ENCODE data around the gene UST.
"Not testable (repeated sequence)": the region's sequence is repeated elsewhere in the genome, so short reads cannot be mapped to it uniquely, and the experiment has no call there.

The UST gene

GRCh38 chr6:148898376-148899014, 151.7 kb downstream of the UST start:
- DNase-seq (ENCODE audit: low read depth in 2 of 2), result no peak

GRCh38 chr6:148904896-148905870, 158.4 kb downstream of the UST start:
- DNase-seq (ENCODE audit: low read depth in 2 of 2), result no peak

GRCh38 chr6:148905901-148906300, 159.1 kb downstream of the UST start:
- DNase-seq (ENCODE audit: low read depth in 2 of 2), result no peak

GRCh38 chr6:148906386-148906785, 159.6 kb downstream of the UST start:
- no peak for DNase-seq (ENCODE audit: low read depth in 2 of 2)

- DNase-seq (ENCODE audit: low read depth in 2 of 2), result no peak
Measured at GRCh38 chr6:148907573-148907972, 160.7 kb downstream of the UST start.

- no peak for DNase-seq (ENCODE audit: low read depth in 2 of 2)
Measured at GRCh38 chr6:148912252-148912651, 165.4 kb downstream of the UST start.

- no peak for DNase-seq (ENCODE audit: low read depth in 2 of 2)
Measured at GRCh38 chr6:148915810-148916209, 169.0 kb downstream of the UST start.

GRCh38 chr6:148916485-148916884, 169.7 kb downstream of the UST start:
- DNase-seq (ENCODE audit: low read depth in 2 of 2), result not testable (repeated sequence)

GRCh38 chr6:148924226-148925012, 177.6 kb downstream of the UST start:
- DNase-seq (ENCODE audit: low read depth in 2 of 2), result no peak

GRCh38 chr6:148925701-148926100, 178.9 kb downstream of the UST start:
- DNase-seq (ENCODE audit: low read depth in 2 of 2), result no peak

GRCh38 chr6:148926478-148926877, 179.6 kb downstream of the UST start:
- no peak for DNase-seq (ENCODE audit: low read depth in 2 of 2)

GRCh38 chr6:148927586-148927985, 180.8 kb downstream of the UST start:
- no peak for DNase-seq (ENCODE audit: low read depth in 2 of 2)

GRCh38 chr6:148928811-148929210, 182.0 kb downstream of the UST start:
- no peak for DNase-seq (ENCODE audit: low read depth in 2 of 2)

GRCh38 chr6:148932208-148932607, 185.4 kb downstream of the UST start:
- no peak for DNase-seq (ENCODE audit: low read depth in 2 of 2)

- DNase-seq (ENCODE audit: low read depth in 2 of 2), result no peak
Measured at GRCh38 chr6:148932731-148933130, 185.9 kb downstream of the UST start.

- no peak for DNase-seq (ENCODE audit: low read depth in 2 of 2)
Measured at GRCh38 chr6:148934539-148934938, 187.7 kb downstream of the UST start.

GRCh38 chr6:148934961-148935360, 188.1 kb downstream of the UST start:
- DNase-seq (ENCODE audit: low read depth in 2 of 2), result no peak

GRCh38 chr6:148935705-148936435, 189.0 kb downstream of the UST start:
- DNase-seq (ENCODE audit: low read depth in 2 of 2), result no peak

- DNase-seq (ENCODE audit: low read depth in 2 of 2), result no peak
Measured at GRCh38 chr6:148943451-148943850, 196.6 kb downstream of the UST start.

- no peak for DNase-seq (ENCODE audit: low read depth in 2 of 2)
Measured at GRCh38 chr6:148944608-148945007, 197.8 kb downstream of the UST start.

GRCh38 chr6:148945301-148946021, 198.6 kb downstream of the UST start:
- DNase-seq (ENCODE audit: low read depth in 2 of 2), result no peak
